ENCODE data around the gene CFL1. TPM values are rescaled to one million over a fixed set of nuclear protein-coding genes. Genes with fewer than 3 reads are reported as not detected.

CFL1 gene
- total and polyA plus RNA-seq, 9 donors: 215 to 693 (median 476) TPM

DNA sequence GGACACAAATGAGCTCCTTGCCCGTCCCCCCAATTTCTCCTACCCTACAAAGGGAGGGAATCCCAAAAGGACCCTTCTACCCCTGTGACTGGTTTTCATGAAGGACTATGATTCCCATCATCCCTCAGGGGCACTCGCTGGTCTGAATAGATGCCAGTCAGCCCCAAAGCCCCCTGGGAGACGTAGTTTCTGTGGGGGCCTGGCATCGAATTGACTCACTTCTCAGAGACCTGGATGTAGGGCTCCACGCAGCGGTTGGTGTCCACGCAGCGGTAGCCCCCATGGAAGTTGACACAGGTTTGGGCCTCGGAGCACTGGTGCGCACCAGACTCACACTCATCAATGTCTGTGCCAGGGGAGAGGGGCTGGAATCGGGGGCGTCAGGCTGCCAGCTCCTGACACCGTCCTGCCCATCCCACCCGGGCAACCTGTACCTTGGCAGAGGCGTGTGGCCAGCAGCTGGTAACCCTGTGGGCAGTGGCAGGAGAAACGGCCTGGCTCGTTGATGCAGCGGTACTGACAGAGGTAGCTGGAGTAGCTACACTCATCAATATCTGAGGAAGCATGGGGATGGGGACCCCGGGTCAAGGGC, 10.2 kb upstream of the CFL1 start:
- DNase-seq: peak in 3 of 5 donors; percentile 28 to 60 (median 53)
- no peak for TF ChIP-seq POLR2A (IDR thresholded peaks at IDR 0.05)
- TF ChIP-seq, protein P1, sequence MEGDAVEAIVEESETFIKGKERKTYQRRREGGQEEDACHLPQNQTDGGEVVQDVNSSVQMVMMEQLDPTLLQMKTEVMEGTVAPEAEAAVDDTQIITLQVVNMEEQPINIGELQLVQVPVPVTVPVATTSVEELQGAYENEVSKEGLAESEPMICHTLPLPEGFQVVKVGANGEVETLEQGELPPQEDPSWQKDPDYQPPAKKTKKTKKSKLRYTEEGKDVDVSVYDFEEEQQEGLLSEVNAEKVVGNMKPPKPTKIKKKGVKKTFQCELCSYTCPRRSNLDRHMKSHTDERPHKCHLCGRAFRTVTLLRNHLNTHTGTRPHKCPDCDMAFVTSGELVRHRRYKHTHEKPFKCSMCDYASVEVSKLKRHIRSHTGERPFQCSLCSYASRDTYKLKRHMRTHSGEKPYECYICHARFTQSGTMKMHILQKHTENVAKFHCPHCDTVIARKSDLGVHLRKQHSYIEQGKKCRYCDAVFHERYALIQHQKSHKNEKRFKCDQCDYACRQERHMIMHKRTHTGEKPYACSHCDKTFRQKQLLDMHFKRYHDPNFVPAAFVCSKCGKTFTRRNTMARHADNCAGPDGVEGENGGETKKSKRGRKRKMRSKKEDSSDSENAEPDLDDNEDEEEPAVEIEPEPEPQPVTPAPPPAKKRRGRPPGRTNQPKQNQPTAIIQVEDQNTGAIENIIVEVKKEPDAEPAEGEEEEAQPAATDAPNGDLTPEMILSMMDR (IDR thresholded peaks at IDR 0.05): no peak
- TF ChIP-seq EP300 (IDR thresholded peaks at IDR 0.05): no peak
- WGBS, 3 donors: 75 to 89% (median 79%) methylated on average over 18 to 19 of the region's 19 CpGs
- H3K36me3 ChIP-seq: no peaks in the 10 kb centered on the region
- intact Hi-C loops (cut with DNase I): no loop called here
- no peaks in the 10 kb centered on the region for H3K9me3 ChIP-seq
- no peaks in the 10 kb centered on the region for H3K27me3 ChIP-seq
- H3K4me3 ChIP-seq: no peak overlapping the region
- H3K27ac ChIP-seq: no peak overlapping the region
- peaks cover 2% of the 10 kb centered on the region for H3K4me1 ChIP-seq (ENCODE audit: insufficient read depth)

DNA sequence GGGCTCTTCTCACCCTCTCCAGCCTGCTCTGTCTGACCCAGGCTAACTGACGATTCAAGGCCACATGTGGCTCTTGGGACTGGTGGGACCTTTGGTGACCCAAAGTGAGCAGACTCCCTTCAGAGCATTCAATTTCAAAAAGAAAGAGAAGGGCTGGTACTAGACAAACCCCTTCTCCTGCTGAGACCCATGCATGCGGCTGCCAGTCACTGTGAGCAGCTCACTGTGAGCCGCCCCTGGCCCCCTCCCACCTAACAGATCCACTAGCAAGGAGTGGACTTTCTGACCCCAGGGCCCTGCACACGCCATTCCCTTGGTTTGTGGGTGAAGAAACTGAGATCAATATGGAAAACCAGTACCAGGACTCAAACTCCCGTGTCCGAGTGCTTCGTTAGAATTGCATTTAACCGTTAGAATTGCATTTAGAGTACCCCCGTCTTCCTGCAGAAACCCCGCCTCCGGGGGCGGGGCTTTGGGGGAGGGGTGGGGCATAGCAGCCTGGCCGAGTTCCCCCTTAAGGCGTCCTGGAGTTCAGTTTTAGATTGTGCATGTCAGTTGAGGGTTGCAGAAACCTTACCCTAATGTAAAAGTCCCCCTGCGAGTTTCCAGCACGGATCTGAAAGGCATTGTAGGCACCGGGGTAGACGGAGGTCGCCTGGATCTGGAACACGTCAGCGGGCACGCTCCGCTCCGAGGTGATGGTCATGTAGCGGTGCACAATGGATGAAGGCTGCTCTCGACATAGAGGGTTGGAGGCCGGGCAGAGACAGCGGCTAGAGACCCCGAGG, 9.5 kb upstream of the CFL1 start:
- whole genome bisulfite sequencing, 3 donors: 53 to 60% (median 54%) methylated on average over 29 of the region's 29 CpGs
- no peaks in the 10 kb centered on the region for H3K36me3 ChIP-seq
- no peaks in the 10 kb centered on the region for H3K27me3 ChIP-seq
- peaks cover 2% of the 10 kb centered on the region for H3K4me1 ChIP-seq (ENCODE audit: insufficient read depth)
- no peaks in the 10 kb centered on the region for H3K9me3 ChIP-seq
- TF ChIP-seq POLR2A (IDR thresholded peaks at IDR 0.05): no peak
- no peak for TF ChIP-seq EP300 (IDR thresholded peaks at IDR 0.05)
- TF ChIP-seq, protein P1 (IDR thresholded peaks at IDR 0.05): no peak
- DNase-seq: peak in 3 of 5 donors; percentile 38 to 49 (median 47)
- no peak overlapping the region for H3K27ac ChIP-seq
- H3K4me3 ChIP-seq: no peak overlapping the region
- intact Hi-C loops (cut with DNase I): no loop called here

DNA sequence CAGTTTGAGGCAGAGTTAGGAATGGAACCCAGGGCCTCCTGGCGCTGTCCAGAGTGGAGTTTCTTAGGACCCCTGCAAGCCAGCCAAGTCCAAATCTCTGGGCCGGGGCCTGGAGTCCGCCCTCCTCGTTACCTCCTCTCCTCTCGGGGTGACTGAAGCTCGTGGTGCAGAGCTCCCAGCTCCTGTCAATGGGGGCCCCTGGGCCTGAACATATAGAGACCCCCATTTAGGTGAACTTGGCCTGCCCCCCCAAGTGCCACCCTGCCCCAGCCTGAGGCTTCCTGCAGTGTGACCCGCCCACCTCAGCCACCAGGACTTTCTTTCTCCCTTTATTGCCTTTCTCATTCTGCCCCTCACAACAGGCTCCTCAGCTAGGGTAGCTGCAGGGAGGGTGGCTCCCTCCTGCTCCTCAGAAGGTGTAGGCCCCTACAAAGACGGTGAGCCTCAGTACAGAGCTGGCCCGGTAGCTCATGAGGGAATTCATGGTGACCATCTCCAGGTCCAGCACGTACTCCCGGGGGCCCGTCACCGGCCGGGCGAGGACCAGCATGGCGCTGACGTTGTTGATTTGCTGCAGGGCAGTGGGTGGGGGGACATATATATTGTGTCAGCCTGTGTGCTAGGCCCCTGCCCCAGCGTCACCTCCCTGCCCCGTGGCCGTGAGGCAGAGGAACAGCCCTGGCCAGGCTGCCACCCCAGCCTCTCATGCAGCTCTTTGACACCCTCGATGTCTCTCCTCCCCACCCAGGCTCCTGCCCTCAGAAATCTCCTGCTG, 8.7 kb upstream of the CFL1 start:
- Histone ChIP-seq H3K4me3 (no peak overlapping the region), H3K4me1 (ENCODE audit: insufficient read depth) (peaks cover 1% of the 10 kb centered on the region), H3K27me3 (no peaks in the 10 kb centered on the region), H3K27ac (no peak overlapping the region), H3K9me3 (no peaks in the 10 kb centered on the region), H3K36me3 (no peaks in the 10 kb centered on the region)
- TF ChIP-seq EP300 (IDR thresholded peaks at IDR 0.05) (no peak), POLR2A (IDR thresholded peaks at IDR 0.05) (no peak)
- TF ChIP-seq, protein P1 (IDR thresholded peaks at IDR 0.05): no peak
- intact Hi-C loops (cut with DNase I): no loop called here
- 69 to 71% (median 70%) methylated on average over 21 of the region's 21 CpGs for WGBS, 3 donors
- peak in 3 of 5 donors; percentile 23 to 35 (median 24) for DNase-seq

DNA sequence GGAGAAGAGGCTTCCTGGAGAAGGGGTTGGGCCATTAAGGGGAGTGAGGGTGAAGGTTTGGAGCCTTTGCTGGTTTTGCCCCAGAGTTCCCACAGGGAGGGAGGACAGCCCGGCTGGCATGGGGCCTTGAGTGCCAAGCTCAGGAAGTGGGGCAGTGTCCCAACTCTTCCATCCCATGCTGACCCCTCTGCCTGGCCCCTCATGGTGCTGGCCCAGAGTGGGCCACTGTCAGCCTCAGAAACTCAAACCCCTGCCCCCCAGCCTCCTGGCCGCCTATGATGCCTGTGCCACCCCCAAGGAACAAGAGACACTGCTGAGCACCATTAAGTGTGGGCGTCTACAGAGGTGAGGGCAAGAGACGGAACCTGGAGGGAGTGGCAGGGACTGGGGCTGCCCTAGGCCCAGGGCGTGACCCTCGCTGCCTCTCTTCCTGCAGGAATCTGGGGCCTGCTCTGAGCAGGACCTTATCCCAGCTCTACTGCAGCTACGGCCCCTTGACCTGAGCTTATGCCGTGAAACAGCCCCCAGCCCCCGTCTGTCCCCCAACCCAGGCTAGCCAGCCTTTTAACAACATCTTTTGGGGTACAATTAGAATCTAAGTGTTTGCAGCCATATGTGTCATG, 7.7 kb upstream of the CFL1 start:
- TF ChIP-seq POLR2A (IDR thresholded peaks at IDR 0.05): no peak
- no peak for TF ChIP-seq EP300 (IDR thresholded peaks at IDR 0.05)
- TF ChIP-seq, protein P1 (IDR thresholded peaks at IDR 0.05): no peak
- no peaks in the 10 kb centered on the region for H3K4me1 ChIP-seq (ENCODE audit: insufficient read depth)
- no peaks in the 10 kb centered on the region for H3K36me3 ChIP-seq
- no peak overlapping the region for H3K27ac ChIP-seq
- no peak overlapping the region for H3K4me3 ChIP-seq
- no peaks in the 10 kb centered on the region for H3K9me3 ChIP-seq
- DNase-seq: peak in 3 of 5 donors; percentile 20 to 28 (median 23)
- intact Hi-C loops (cut with DNase I): no loop called here
- WGBS, 3 donors: 62 to 75% (median 72%) methylated on average over 9 of the region's 9 CpGs
- H3K27me3 ChIP-seq: no peaks in the 10 kb centered on the region

Data from ovary (tissue), 9 donors.